Measurements from ENCODE around the gene KCNA2.

KCNA2 gene

DNA sequence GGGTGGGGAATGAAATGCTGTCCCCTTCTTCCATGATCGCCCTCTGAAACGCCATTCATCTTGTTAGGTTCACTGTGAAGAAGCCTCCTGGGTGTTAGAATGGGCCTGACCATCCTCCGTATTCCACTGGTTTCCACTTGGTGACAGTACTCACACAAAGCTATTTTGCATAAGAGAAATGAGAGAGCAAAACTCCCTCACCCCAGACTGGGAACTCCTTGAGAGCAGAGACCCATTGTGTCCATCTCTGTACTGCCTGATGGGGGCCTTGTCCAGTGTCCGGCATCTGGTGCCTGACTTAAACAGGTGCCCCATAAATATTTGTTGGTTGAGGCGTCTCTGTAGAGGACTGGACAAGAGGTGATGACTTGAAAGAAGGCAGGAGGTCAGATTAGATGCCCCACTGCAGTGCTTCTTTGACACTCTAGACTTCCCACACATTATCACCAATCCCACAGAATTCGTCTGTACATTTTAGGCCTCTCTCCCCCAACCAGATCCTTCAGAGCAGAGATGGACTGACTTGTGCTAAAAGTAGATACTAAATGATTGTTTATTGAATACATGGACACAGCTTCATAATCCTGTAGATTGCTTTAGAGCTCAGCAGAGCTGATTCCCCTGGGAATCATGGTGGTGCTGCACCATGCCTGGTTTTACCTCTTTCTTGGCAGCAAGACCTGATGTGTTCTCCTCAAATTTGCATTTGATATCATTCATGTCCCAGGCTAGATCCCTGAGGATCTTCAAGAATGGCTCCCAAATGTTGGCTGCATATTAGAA, 22.4 kb upstream of the KCNA2 start:
- no peak for DNase-seq

DNA sequence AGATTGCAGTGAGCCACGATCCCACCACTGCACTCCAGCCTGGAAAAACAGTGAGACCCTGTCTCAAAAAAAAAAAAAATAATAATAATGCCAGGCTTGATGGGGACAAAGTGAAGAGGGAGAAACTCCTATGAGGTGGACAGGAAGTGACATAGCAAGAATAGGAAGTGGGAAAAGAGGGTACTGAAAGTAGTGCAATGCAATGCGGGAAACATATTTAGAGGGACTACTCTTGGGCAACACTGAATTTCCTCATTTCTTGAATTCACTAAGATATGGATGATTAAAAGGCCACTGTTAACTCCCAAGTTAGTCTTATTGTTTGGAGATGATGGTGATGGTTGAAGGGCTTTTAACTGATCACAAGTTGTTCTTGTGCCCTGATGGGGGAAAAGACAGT, 21.6 kb upstream of the KCNA2 start:
- no peak for DNase-seq

DNA sequence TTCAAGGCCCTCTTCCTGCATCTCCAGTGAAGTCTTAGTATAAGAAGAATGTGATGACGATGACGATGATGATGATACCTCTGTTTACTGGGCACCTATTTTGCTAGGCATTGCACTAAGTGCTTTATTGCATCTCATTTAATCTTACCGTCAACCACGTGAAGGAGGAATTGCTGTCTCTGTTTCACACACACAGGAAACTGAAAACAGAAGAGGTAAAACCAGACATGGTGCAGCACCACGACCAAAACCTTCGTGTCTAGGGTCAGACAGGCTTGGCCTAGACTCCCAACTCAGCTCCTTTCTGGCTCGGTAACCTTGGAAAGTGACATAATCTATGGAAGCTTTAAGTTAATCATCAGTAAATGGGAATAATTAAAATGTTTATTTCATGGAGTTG, 20.7 kb upstream of the KCNA2 start:
- no peak for DNase-seq

- DNase-seq, result no peak
Measured at GRCh38 chr1:110620686-110621085, 14.5 kb upstream of the KCNA2 start.

GRCh38 chr1:110620250-110620615, 14.1 kb upstream of the KCNA2 start:
- no peak for DNase-seq

- peak; percentile 60 to 76 for DNase-seq
Measured at GRCh38 chr1:110619412-110620249, 13.5 kb upstream of the KCNA2 start.

DNA sequence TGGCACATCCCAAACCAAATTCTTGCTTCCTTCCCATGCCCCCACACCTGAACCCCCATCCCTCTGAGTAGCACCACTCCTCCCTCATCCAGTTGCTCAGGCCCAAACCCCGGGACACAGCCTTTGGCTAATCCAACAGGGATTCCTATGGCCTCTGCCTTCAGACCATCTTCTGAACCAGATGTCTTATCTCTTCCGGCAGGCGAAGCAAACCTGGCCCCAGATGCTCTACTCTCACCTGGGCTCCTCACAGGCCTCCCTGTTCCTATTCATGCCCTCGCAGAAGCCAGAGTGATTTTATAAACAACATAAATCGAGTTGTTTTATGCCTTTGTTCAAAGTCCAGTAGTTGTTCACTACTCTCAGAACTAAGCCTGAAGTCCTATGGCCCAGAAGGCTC, 12.5 kb upstream of the KCNA2 start:
- DNase-seq, result no peak

DNA sequence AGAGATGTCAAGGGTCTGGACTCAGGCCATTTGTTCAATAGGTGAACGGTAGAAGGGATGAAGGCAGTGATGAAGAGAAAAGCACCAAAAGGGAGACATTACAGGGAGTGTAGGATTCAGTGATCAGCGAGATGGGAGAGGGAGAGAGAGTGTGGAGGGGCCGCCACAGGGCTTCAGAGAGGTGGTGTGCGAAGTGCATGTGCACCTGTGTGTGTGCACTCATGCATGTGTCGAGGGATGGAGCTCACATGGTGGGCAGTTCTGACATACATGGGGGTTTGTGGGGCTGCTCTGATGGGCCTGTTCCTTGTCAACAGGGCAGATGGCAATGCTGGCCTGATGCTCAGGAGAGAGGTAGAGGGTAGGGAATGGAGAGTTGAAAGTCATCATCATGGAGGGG, 11.4 kb upstream of the KCNA2 start:
- DNase-seq, result no peak

GRCh38 chr1:110617116-110617515, 11.0 kb upstream of the KCNA2 start:
- no peak for DNase-seq

DNA sequence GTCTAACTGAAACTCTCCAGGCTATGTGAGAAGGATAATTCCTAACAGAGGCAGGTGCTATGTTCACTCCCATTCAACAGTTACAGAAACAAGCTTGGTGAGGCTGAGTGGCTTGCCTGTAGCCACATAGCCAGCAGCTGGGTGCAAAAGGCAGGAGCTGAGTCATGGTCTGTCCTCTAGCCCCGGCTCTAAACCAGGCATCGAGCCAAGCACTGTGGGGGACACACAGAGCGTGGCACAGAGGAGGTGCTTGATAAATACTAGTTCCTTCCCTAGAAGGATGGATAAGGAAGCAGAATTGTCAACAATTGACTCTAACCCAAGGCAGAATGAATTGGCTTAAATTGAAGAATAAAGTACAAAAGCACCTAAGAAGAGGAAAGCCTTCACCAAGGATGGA, 10.4 kb upstream of the KCNA2 start:
- no peak for DNase-seq

DNA sequence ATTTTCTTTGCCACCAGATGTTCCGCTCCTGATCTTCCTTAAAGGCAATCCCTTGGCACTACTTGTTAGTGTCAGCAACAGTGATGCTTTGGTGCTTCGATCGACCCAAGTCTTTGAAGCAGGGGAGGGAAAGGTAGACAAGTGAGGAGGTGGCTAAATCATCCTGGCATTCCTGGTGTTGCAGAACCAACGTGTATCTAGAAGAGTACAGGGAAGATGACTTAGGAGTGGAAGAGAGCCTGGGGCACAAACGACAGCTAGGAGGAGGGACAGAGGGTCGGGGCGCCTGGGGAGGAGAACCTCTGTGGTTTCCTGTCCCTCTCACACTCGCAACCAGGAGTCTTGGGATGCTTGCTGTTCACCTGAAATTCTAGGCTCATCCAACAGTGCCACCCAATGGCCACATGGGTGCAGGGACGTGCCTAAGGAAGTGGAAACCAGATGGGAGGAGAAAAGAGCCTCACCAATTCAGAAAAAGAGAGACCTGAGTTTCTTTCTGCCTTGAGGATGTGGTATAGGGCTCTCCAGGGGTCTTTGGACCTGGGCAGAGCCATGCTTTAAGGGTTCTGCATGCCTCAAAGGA, 9.5 kb upstream of the KCNA2 start:
- peak; percentile 35 to 64 for DNase-seq

DNA sequence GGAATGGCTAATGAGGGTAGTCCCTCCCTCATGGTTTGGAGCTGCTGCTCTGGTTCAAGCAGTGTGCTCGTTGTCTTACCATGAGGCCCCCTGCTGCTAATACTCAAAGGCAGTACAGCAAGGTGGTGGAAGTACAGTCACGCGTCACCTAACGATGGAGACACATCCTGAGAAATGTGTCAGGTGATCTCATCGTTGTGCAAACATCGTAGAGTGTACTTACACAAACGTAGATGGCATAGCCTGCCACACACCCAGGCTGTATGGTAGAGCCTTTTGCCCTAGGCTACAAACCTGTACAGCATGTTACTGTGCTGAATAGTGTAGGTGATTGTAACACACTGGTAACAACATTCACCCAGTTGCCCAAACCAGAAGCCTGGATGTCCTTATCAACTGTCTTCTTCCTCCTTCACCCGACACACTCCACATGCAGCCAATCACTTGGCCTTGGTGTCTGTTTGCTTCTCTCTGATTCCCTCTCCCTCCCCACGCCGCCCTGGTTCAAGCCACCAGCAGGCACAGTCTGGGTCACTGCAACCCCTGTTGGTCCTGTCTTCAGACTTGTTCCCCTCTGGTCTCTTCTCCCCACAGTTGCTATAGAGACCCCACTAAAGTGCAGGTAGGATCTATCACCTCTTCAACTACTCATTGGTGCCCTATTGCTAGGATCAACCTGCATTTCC, 6.0 kb upstream of the KCNA2 start:
- no peak for DNase-seq

- no peak for DNase-seq
Measured at GRCh38 chr1:110610696-110611286, 4.6 kb upstream of the KCNA2 start.

- no peak for DNase-seq
Measured at GRCh38 chr1:110610084-110610483, 3.9 kb upstream of the KCNA2 start.

DNA sequence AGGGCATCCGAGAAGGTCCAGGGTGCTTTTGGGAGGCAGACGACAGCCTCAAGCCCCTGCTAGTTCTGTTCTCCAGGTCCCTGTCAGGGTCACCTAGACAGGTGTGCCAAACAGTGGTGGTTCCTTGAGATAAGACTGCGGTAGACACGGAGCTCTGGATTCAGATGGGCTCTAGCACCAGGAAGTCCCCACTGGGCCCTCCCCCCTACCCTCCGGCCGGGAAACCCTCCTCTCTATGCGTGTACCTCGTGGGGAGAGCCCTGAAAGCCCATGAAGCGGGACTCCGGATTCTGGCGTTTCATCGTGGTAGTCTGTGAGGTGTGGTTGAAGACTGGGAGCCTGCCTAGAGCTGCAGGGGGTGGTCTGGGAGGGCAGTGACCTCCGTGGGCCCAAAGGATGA, 2.1 kb upstream of the KCNA2 start:
- no peak for DNase-seq

DNA sequence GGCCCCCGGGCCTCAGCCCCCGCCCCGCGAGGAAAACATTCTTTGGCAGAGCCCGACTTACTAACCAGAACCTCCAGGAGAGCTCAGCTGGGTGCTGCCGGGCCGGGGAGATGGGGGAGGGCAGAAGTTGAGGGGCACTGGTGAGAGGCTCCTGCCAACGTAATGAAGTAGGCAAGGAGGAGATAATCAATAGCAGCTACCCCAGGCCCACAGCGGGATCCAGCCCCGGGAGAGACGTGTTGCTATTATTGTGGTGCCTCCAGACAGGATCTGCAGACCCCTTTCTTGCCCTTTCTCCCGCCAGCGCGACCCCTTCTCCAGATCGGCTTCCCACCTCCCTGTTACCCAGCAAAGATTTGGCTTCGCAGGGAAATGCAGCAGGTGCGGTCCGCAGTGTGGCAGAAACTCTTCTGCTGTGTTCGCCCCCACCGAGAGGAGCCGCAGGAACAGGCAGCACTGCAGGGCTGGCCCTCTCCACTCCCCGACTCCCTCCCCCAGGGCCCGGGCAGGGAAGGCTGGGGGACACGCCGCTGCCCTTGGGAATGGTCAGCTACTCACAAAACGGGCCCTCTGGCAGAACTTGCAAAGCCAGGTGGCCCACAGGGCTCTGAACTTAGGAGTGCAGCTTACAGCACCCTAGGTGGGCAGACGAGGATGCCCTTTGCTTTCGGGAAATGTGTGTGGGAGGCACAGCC, 1.5 kb upstream of the KCNA2 start:
- DNase-seq, result no peak

DNA sequence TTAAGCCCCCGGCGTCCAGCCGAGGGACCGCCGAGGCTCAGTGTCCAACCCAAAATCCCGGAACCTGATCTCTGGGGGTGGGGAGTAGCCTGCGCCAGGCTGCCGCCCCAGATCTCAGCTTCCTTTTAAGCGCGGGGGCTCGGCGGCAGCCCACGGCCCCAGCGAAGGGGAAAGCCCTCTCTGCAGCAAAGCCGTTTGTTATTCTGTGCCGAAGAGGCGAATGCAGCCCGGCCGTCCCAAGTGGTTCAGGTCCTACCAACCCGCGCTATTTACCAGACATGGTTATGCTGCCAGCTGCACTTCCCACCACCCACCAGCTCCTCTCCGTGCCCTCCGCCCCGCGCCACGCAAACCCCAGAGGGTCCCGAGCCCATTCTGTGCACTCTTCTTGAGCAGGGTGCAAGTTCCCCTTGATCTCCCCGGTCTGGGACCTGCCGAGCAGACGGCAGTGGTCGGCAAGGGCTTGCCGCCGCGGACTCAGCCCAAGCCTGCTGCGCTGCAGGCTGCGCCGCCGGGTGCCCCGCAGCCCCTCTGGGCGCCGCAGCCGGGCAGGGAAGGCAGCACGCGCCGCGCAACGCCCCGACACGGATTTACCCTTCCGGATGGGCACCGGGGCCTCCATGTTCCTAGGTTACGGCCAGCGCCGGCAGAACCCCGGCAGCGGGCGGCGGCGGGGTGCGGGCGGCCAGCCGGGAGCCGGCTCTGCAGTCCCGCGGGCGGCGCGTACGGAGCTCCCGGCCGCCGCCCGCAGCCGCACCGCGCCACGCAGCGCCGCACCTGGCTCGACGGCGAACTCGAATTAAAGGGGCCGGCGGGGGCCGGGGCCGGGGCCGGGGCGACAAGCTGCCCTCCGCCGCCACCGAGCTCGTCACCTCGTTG, 738 bp upstream of the KCNA2 start:
- DNase-seq, result peak in 1 of 2 experiments; percentile 31

DNA sequence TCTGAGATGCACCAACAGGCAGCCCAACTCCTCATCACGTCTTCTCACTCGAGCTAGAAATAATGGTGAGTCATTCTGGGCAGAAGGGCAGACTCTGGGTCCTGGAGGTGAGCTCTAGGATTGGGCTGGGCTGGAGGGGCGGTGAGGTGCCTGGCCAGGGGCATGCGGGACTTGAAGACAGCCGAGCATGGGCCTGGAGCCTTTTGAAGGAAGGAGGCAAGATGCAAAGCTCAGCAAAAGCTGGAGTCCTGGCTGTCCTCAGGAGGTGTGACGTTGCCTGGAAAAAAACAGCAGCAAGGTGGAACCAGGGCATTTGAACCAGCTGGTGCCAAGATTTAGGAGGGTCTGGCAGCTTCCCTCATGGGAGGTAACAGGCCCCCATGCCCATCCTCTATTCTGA, 712 bp downstream of the KCNA2 start:
- DNase-seq, result no peak

DNA sequence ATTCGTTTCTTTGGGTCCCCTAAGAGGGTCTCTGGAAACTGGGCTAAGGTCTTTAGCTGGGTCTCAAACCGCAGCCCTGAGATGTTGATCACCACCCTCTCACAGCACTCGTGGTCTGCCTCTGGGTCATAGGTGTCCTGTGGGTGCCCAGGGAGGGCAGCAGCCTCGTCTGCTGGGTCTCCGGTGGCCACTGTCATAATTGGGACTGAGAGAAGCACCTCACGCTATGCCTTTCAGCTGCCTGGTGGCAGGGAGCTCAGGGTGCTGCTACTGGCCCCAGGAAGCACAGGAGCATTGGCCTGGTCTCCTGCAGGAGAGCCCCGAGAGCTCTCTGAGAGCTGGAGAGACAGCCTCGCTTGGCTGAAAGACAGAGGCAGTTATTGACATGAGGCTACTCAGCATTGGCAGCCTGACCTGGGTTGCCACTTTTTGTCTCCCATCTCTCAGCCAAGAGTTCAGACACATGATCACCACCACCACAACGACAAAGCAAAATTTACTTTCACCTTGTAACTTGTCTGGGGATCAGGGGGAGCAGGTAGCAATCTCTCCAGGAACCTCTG, 1.5 kb downstream of the KCNA2 start:
- DNase-seq, result no peak

DNA sequence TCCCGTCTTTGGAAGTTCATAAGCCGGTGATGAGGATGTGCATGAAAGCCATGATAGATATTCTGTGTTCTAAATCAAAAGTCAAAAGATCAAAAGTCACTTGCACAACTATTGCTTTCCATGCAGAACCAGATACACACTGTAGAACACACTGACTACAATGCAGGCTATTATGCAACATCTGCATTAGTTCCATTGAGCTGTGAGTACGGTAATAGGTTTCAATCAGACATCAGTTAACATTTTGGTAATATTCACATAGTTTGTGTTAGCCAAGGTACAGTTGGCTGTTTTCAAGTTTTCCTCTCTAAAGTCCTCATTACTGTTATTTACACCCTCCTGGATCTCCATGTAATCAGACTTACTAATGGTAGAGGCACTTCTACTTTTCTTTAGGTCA, 3.1 kb downstream of the KCNA2 start:
- no peak for DNase-seq

- DNase-seq, result no peak
Measured at GRCh38 chr1:110602466-110602865, 3.7 kb downstream of the KCNA2 start.
